NCI-H524 (cell line): ENCODE measurements around the gene TMEM60.
A peak's percentile ranks its signal among the peaks of the same experiment; 100 is the strongest.
"Not testable (repeated sequence)": the region's sequence is repeated elsewhere in the genome, so short reads cannot be mapped to it uniquely, and the experiment has no call there.

Experiments
- DNase-seq, 2 experiments: peaks; one replicate each; lab custom pipeline; 2025; lab: John Stamatoyannopoulos, UW

TMEM60 gene

GRCh38 chr7:77811516-77812289 lies 13.5 kb upstream of the TMEM60 start:
- DNase-seq: no peak

GRCh38 chr7:77808517-77808916 lies 10.3 kb upstream of the TMEM60 start:
- no peak for DNase-seq

- no peak for DNase-seq
These were observed 8.2 kb upstream of the TMEM60 start for GRCh38 chr7:77806425-77806824.

GRCh38 chr7:77802557-77803405 lies 4.5 kb upstream of the TMEM60 start:
- no peak for DNase-seq

- DNase-seq: no peak
These were observed 2.5 kb upstream of the TMEM60 start for GRCh38 chr7:77800730-77801129.

GRCh38 chr7:77800158-77800557 lies 1.9 kb upstream of the TMEM60 start:
- DNase-seq: no peak

- peak in 1 of 2 experiments; percentile 57 for DNase-seq
These were observed 1.1 kb upstream of the TMEM60 start for GRCh38 chr7:77799078-77799964.

- peak in 1 of 2 experiments; percentile 71 for DNase-seq
These were observed 370 bp downstream of the TMEM60 start for GRCh38 chr7:77797734-77798393.

GRCh38 chr7:77796960-77797359 lies 1.3 kb downstream of the TMEM60 start:
- no peak for DNase-seq

- DNase-seq: no peak
These were observed 2.1 kb downstream of the TMEM60 start for GRCh38 chr7:77796109-77796508.

- DNase-seq: no peak
These were observed 4.2 kb downstream of the TMEM60 start for GRCh38 chr7:77794000-77794399.

GRCh38 chr7:77791956-77792355 lies 6.3 kb downstream of the TMEM60 start:
- DNase-seq: no peak

GRCh38 chr7:77791336-77791735 lies 6.9 kb downstream of the TMEM60 start:
- no peak for DNase-seq

- DNase-seq: no peak
These were observed 9.8 kb downstream of the TMEM60 start for GRCh38 chr7:77788327-77788902.

- DNase-seq: no peak
These were observed 11.5 kb downstream of the TMEM60 start for GRCh38 chr7:77786741-77787140.

- DNase-seq: no peak
These were observed 12.2 kb downstream of the TMEM60 start for GRCh38 chr7:77786018-77786417.

- DNase-seq: not testable (repeated sequence)
These were observed 13.8 kb downstream of the TMEM60 start for GRCh38 chr7:77784426-77784825.

- no peak for DNase-seq
These were observed 14.7 kb downstream of the TMEM60 start for GRCh38 chr7:77783545-77783944.

GRCh38 chr7:77783111-77783510 lies 15.1 kb downstream of the TMEM60 start:
- no peak for DNase-seq

GRCh38 chr7:77782383-77782782 lies 15.9 kb downstream of the TMEM60 start:
- no peak for DNase-seq

GRCh38 chr7:77778535-77778934 lies 19.7 kb downstream of the TMEM60 start:
- DNase-seq: no peak
